GM19463 (cell line): Measurements from ENCODE around the gene MTMR2.
"Not testable (repeated sequence)": the region's sequence is repeated elsewhere in the genome, so short reads cannot be mapped to it uniquely, and the experiment has no call there.

Source experiments
- ATAC-seq: cut with Tn5 transposase; IDR thresholded peaks from one replicate; pipeline ENCODE4 v1.9.1; 2021; ENCODE audit warnings: mild to moderate bottlenecking, moderate library complexity; ENCODE audit not compliant: unreplicated experiment

MTMR2 gene

GRCh38 chr11:95888439-95888838 is 35.5 kb downstream of the MTMR2 start:
- ATAC-seq: no peak

DNA sequence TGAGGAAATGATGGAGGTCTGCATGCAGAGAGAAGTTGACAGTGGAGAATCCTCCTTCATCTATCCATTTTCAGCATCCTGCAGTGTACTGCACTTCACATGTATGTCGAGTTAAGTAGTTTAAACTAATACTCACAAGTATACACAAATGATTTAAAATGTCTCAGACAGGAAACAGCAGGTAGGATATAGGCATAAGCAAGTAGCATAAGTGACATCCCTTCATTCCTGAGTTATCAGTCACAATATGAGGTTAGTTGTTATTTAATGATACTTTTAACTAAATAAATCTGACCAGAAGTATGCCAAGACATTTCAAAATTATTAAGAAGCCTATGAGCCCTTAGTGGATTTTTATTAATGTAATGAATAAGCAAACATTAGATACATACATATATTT is 37.4 kb downstream of the MTMR2 start:
- no peak for ATAC-seq

DNA sequence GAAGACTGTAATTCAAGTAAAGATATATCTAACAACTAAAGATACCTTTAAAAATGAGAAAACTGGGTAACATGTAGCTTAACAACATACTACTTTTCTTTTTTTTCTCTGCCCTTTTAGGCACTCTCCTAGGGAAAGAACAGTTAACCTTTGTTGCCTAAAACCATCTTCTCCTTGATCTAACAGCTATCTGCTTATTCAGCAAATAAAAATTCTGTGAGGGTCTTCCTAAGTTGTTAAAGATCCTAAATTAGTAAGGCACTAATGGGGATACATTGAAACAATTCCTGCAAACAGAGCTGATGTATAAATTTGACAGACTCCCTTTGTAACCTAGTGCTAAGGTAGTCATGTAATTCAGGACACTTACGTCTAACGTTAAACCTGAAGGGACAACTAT is 39.1 kb downstream of the MTMR2 start:
- ATAC-seq: no peak

DNA sequence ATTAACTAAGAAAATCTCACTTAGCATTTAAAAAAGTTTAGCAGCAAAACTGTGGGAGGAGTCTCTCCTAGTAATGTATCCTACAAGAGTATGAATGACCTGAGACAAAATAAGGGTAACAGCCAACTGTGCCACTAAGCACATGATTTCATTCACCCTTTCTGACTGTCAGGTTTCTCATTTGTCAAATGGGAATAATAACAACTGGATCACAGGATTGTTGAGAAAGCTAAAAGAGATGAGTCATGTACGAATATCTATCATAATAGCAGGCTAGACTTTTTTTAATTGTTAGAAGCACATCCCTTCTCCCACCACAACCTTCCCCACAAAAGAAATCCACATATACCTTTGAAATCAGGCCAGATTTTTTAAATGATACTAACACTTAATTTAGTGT is 39.5 kb downstream of the MTMR2 start:
- ATAC-seq: no peak

- ATAC-seq: no peak
These were observed 40.5 kb downstream of the MTMR2 start for GRCh38 chr11:95883381-95883780.

- ATAC-seq: no peak
These were observed 46.6 kb downstream of the MTMR2 start for GRCh38 chr11:95877291-95877690.

GRCh38 chr11:95870877-95871276 is 53.0 kb downstream of the MTMR2 start:
- ATAC-seq: not testable (repeated sequence)

DNA sequence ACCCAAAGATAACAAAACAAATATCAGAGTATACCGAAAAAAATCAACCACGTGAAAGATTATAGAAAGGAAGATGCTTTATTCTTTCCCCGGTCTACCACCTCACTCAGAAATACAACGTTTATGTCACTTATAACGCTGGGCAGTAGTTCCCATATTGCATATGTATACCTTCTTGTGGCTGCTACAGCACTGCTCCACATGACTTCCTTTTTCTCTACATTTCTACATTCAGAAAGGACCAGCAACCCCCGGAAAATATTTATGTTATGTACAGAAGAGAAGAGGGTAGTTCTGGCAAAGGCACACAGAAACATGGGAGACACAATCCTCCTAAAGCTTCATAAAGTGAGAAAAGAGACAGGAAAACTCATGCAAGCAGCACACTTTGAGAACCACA is 56.8 kb downstream of the MTMR2 start:
- no peak for ATAC-seq

GRCh38 chr11:95863486-95864140 is 60.3 kb downstream of the MTMR2 start:
- no peak for ATAC-seq

DNA sequence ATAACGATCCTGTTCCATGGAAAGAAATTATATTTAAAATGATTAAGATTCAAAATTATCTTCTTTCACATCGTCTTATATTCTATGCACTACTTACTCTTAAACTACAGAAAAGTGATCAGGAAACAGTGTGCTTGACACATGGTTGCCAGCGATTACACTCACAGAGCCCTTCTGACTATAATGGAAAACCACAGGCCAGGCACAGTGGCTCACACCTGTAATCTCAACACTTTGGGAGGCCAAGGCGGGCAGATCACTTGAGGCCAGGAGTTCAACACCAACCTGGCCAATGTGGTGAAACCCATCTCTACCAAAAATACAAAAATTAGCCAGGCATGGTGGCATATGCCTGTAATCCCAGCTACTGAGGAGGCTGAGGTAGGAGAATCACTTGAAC is 63.9 kb downstream of the MTMR2 start:
- not testable (repeated sequence) for ATAC-seq

- ATAC-seq: not testable (repeated sequence)
These were observed 69.5 kb downstream of the MTMR2 start for GRCh38 chr11:95854362-95854761.

DNA sequence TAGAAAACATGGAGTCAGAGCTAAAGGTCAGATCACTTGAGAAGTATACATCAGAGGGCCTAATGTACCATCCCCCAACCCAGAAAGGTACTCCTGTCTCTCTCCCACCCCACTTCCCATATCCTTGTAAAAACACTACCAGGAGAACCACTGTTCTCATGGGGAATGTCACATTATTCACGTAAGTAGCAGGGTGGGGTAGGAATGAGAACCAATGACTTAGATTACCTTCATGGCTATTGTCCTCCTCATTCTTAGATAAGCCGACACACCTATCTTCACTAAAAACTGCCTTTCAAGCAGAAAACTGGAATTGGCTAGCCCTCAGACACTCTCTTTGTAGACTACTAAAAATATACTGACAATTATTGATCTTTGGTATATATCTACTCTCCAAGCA is 70.0 kb downstream of the MTMR2 start:
- no peak for ATAC-seq

DNA sequence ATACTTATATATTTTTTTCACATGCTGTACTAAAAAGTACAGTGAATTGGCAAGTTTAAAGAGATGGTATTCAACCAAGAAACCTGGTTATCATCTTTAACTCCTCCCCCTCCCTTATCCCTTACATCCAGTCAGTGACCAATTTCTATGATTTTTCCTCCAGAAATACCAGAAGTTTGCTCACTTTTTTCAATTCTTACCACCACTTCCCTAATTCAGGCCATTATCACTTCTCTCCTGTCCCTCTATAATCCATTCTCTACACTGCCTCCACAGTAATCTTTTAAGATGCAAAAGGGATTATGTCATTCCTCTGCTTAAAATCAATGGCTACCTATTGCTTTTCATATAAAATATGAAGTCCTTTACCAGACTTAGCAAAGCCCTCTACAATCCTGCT is 70.8 kb downstream of the MTMR2 start:
- ATAC-seq: no peak

DNA sequence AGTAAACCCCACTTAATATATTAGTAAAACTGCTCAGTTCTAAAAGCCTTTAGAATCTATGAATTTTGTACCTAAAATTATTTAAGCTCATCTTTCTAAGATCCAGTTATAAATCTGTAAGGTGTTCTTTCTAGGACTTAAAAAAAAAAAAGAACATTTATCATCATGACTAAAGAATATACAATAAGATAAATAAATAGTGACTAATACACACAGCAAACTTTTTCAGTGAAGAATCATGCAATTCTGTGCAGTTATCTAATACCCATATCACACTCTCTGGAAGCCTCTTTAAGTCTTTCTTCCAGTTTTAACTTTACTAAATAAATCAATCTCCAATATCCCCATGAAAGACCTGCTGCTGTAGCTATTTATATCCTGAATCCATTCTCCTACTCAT is 73.8 kb downstream of the MTMR2 start:
- no peak for ATAC-seq

GRCh38 chr11:95849087-95849825 is 74.7 kb downstream of the MTMR2 start:
- peak; percentile 60 for ATAC-seq

- ATAC-seq: no peak
These were observed 78.7 kb downstream of the MTMR2 start for GRCh38 chr11:95845167-95845566.

DNA sequence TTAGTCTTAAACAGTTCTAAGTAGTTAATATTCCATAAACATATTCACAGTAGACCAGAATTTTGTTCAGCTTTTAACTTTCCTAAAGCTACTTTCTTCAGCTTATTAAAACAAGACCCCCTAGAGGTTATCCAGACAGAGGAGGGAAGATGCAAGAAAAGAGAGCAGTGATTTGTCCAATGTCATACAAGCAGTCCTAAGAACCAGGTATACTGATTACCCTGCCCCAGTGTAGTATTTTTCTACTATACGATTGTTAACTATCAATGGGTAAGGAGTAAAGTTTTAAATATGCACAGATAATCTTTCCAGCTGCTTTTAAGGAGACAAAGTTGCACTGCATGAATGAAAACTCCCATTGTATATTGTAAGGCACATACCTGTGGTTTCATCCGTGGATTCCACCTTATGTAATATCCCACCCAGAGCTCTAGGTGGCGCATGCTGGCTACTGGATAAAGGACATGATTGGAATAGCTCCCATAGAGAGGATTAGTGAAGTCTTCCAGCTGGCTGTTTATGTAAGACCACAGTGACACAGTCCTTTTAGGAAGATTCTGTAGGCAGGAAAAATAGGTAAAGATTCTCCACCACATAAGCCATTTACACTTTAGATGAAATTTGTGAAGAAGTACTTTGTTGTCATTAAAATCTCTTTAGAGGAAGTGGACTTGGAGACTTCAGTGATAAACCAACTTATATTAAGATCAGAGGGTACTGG is 88.0 kb downstream of the MTMR2 start:
- ATAC-seq: peak; percentile 96

GRCh38 chr11:95835351-95835750 is 88.6 kb downstream of the MTMR2 start:
- no peak for ATAC-seq

DNA sequence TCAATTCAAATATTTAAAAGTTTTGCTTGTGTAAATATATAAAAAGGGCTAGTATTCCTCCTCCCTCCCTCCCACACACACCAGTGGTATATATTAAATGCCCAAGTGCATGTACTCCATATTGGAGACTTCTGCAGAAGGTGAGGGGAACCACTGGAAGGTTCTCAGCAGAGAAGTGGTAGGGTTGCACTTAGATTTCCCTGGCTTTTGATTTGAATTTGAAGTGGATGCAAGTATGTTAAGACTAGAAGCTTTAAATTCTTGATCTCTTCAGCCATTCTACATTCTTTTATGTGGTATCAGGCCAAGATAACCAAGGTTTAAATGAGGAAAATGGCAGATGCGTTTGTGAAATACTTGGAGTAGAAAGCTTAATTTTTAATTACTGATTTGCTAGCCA is 90.5 kb downstream of the MTMR2 start:
- ATAC-seq: no peak

GRCh38 chr11:95832763-95833162 is 91.1 kb downstream of the MTMR2 start:
- ATAC-seq: no peak

DNA sequence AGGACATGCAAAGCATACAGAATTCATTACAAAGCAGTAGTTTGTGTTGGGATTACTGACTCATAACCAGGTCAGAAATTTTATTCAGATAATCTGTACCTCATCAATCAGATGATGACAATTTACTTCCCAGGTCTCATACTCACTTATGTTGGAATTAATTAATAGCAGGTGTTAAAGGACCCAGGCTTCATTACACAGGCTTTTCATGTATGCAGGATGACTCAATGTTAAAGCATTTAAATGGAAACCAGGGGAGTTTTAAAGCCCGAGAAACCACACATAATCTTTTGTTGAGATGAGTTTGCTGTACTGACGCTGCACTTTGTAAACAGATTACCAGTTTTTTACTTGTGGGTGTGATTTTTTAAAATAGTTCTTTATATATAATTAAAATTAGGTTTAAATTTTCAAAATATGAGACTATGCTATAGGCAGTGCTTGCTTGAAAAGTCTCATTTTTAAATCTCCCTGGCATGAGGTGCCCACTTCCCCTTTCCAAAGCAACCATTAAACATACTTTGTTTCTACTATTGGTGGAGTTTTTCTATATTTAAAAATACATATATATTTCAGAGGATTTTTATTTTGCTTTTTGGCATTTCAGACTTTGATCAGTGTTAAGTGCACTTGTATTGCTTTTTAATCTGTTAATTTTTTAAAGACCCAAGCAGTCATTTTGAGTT is 92.6 kb downstream of the MTMR2 start:
- ATAC-seq: no peak
